C4-2B (cell line): Measurements from ENCODE around the gene PPIA.
"Not testable (repeated sequence)": the region's sequence is repeated elsewhere in the genome, so short reads cannot be mapped to it uniquely, and the experiment has no call there.

Experiments used
- ZFX ChIP-seq: fragments of 450-650 bp; IDR thresholded peaks from 2 replicates; pipeline ENCODE4 v1.6.1; 2017
- TF ChIP-seq, protein P1 (sequence below): fragments of 450-650 bp; conservative IDR thresholded peaks from 2 replicates; pipeline ENCODE4 v1.5.1; 2017; ENCODE audit warnings: mild to moderate bottlenecking

DNA sequence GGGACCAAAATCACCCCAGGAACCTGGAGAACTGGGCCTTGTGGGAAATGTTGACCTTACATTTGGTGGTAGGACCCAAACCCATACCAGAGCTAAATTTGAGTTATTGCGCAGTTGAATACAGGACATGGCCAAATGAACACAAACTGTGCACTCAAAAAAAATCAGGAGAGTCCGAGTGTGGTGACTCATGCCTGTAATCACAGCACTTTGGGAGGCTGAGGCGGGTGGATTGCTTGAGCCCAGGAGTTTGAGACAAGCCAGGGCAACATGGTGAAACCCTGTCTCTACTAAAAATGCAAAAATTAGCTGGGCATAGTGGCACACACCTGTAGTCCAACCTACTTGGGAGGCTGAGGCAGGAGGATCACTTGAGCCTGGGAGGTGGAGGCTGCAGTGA is 11.3 kb upstream of the PPIA start:
- TF ChIP-seq, protein P1, sequence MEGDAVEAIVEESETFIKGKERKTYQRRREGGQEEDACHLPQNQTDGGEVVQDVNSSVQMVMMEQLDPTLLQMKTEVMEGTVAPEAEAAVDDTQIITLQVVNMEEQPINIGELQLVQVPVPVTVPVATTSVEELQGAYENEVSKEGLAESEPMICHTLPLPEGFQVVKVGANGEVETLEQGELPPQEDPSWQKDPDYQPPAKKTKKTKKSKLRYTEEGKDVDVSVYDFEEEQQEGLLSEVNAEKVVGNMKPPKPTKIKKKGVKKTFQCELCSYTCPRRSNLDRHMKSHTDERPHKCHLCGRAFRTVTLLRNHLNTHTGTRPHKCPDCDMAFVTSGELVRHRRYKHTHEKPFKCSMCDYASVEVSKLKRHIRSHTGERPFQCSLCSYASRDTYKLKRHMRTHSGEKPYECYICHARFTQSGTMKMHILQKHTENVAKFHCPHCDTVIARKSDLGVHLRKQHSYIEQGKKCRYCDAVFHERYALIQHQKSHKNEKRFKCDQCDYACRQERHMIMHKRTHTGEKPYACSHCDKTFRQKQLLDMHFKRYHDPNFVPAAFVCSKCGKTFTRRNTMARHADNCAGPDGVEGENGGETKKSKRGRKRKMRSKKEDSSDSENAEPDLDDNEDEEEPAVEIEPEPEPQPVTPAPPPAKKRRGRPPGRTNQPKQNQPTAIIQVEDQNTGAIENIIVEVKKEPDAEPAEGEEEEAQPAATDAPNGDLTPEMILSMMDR: not testable (repeated sequence)
- TF ChIP-seq ZFX: not testable (repeated sequence)
